Suprapubic skin (tissue), 4 donors: Measurements from ENCODE around the gene CCDC85C. TPM values are rescaled to one million over a fixed set of nuclear protein-coding genes. Genes with fewer than 3 reads are reported as not detected.

ENCODE experiments used
- DNase-seq, 2 donors: peaks; one replicate each; pipeline ENCODE4 v3.0.0-alpha.2; 2019; ENCODE audit warnings: low spot score in 2 of 2
- H3K27ac ChIP-seq: fragments of 200-600 bp; sonication (generic); one replicate; pipeline ENCODE4 v1.5.1; 2019
- H3K27me3 ChIP-seq: fragments of 200-600 bp; sonication (generic); one replicate; pipeline ENCODE4 v1.5.1; 2019
- H3K36me3 ChIP-seq: fragments of 200-600 bp; sonication (generic); one replicate; pipeline ENCODE4 v1.5.1; 2019
- H3K4me1 ChIP-seq: fragments of 200-600 bp; sonication (generic); one replicate; pipeline ENCODE4 v1.5.1; 2019
- H3K4me3 ChIP-seq: fragments of 200-600 bp; sonication (generic); one replicate; pipeline ENCODE4 v1.5.1; 2019; ENCODE audit warnings: mild to moderate bottlenecking
- H3K9me3 ChIP-seq: fragments of 200-600 bp; sonication (generic); one replicate; pipeline ENCODE4 v1.5.1; 2019
- EP300 ChIP-seq: sonication (generic); formaldehyde crosslinking; IDR thresholded peaks from one replicate; pipeline ENCODE4 v1.6.1; 2017; ENCODE audit warnings: antibody characterized with exemption
- POLR2A ChIP-seq, 2 donors: fragments of 450-650 bp; IDR thresholded peaks; one replicate each; pipeline ENCODE4 v1.6.1; 2017; ENCODE audit warnings: antibody characterized with exemption in 2 of 2, mild to moderate bottlenecking in 2 of 2, moderate library complexity in 2 of 2
- POLR2AphosphoS5 ChIP-seq, 3 donors: sonication (generic); formaldehyde crosslinking; IDR thresholded peaks; one replicate each; pipeline ENCODE4 v1.6.1; 2017; ENCODE audit warnings: antibody characterized with exemption in 3 of 3
- WGBS: methylation state at CpG from one replicate; pipeline ENCODE4 v1.1.5; 2018; 5-methylcytosine and 5-hydroxymethylcytosine counted together
- total RNA-seq, 4 donors: library from RNA; depleted of rRNA; stranded (reverse); fragments of >200 nt; gene quantifications; one replicate each; pipeline ENCODE4 v1.1.0, GENCODE V29; 2016
- TF ChIP-seq, protein P1 (sequence below), 2 donors: fragments of 200-600 bp in 1 of 2; fragments of 450-650 bp in 1 of 2; sonication (generic) in 1 of 2; IDR thresholded peaks; one replicate each; pipeline ENCODE4 v1.5.1; 2016 to 2019; ENCODE audit warnings: antibody characterized with exemption in 2 of 2, mild to moderate bottlenecking in 1 of 2, moderate library complexity in 1 of 2

The CCDC85C gene
- total RNA-seq, 4 donors from 2014 or later: 18.8 to 53.2 (median 48.0) TPM

DNA sequence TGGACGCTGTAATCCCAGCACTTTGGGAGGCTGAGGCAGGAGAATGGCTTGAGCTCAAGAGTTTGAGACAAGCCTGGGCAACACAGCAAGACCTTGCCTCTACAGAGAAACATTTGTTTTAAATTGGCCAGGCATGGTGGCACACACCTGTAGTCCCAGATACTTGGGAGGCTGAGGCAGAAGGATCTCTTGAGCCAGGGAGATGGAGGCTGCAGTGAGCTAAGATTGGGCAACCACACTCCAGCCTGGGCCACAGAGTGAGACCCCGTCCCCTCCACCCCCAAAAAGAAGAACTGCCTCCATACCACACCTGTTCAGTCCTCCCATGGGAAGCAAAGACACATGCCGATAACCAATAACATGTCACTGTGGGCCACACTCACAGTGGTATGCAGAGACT, 19.2 kb downstream of the CCDC85C start:
- no peaks in the 10 kb centered on the region for H3K9me3 ChIP-seq
- 95% methylated on average over 3 of the region's 3 CpGs for WGBS
- H3K4me1 ChIP-seq: peaks cover 8% of the 10 kb centered on the region
- no peaks in the 10 kb centered on the region for H3K36me3 ChIP-seq
- H3K4me3 ChIP-seq: no peak overlapping the region
- DNase-seq: no peak
- H3K27ac ChIP-seq: no peak overlapping the region
- no peaks in the 10 kb centered on the region for H3K27me3 ChIP-seq
- TF ChIP-seq EP300 (no peak), POLR2AphosphoS5 (IDR thresholded peaks at IDR 0.05) (no peak)

DNA sequence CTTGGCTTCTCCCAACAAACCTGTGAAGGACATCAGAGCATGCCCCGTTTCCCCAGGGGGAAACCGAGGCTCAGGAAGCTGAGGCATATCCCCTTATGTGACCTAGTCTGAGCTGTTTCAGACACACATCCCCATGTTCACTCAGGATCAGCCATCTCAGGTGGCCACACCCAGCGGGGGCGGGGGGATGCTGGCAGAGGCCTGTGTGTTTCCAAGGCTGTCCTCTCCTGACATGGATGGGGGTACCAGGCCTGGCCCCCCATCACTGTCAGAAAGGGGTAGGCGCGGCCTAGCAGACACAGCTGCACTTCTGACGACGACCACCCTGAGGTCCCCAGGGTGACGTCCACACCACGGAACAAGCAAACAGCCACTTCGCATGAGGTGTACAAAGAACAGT, 22.1 kb downstream of the CCDC85C start:
- 86% methylated on average over 9 of the region's 11 CpGs for WGBS
- Histone ChIP-seq H3K27ac (no peak overlapping the region), H3K4me3 (no peak overlapping the region), H3K9me3 (no peaks in the 10 kb centered on the region), H3K27me3 (no peaks in the 10 kb centered on the region), H3K36me3 (no peaks in the 10 kb centered on the region), H3K4me1 (peaks cover 35% of the 10 kb centered on the region)
- no peak for DNase-seq
- TF ChIP-seq POLR2AphosphoS5 (IDR thresholded peaks at IDR 0.05) (no peak), EP300 (no peak), POLR2A (IDR thresholded peaks at IDR 0.05) (no peak)
- TF ChIP-seq, protein P1, sequence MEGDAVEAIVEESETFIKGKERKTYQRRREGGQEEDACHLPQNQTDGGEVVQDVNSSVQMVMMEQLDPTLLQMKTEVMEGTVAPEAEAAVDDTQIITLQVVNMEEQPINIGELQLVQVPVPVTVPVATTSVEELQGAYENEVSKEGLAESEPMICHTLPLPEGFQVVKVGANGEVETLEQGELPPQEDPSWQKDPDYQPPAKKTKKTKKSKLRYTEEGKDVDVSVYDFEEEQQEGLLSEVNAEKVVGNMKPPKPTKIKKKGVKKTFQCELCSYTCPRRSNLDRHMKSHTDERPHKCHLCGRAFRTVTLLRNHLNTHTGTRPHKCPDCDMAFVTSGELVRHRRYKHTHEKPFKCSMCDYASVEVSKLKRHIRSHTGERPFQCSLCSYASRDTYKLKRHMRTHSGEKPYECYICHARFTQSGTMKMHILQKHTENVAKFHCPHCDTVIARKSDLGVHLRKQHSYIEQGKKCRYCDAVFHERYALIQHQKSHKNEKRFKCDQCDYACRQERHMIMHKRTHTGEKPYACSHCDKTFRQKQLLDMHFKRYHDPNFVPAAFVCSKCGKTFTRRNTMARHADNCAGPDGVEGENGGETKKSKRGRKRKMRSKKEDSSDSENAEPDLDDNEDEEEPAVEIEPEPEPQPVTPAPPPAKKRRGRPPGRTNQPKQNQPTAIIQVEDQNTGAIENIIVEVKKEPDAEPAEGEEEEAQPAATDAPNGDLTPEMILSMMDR (IDR thresholded peaks at IDR 0.05): no peak

DNA sequence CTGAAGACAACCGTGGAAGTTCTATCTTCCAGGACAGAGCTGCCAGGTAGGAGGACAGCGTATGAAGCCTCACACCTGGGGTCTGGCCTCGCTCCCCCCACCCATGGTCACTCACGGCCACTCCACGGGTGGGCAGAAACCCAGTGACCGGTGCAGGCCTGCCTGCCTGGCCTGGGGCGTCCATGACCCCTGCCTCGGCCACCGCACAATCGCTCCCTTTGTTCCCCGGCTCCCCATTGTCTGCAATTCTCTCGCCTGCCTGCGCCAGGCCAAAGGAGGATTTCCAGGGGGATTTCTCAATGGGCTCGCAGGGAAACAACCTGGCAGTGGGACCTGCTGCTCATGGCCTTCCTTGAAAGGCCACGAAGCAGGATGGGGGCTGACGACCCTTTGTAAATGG, 22.6 kb downstream of the CCDC85C start:
- H3K9me3 ChIP-seq: no peaks in the 10 kb centered on the region
- peaks cover 41% of the 10 kb centered on the region for H3K4me1 ChIP-seq
- no peak for TF ChIP-seq EP300
- no peak for TF ChIP-seq POLR2AphosphoS5 (IDR thresholded peaks at IDR 0.05)
- TF ChIP-seq, protein P1 (IDR thresholded peaks at IDR 0.05): no peak
- no peak for TF ChIP-seq POLR2A (IDR thresholded peaks at IDR 0.05)
- WGBS: 89% methylated on average over 11 of the region's 16 CpGs
- DNase-seq: no peak
- peak overlapping the region; percentile 5 for H3K27ac ChIP-seq
- H3K36me3 ChIP-seq: no peaks in the 10 kb centered on the region
- H3K27me3 ChIP-seq: no peaks in the 10 kb centered on the region
- no peak overlapping the region for H3K4me3 ChIP-seq

DNA sequence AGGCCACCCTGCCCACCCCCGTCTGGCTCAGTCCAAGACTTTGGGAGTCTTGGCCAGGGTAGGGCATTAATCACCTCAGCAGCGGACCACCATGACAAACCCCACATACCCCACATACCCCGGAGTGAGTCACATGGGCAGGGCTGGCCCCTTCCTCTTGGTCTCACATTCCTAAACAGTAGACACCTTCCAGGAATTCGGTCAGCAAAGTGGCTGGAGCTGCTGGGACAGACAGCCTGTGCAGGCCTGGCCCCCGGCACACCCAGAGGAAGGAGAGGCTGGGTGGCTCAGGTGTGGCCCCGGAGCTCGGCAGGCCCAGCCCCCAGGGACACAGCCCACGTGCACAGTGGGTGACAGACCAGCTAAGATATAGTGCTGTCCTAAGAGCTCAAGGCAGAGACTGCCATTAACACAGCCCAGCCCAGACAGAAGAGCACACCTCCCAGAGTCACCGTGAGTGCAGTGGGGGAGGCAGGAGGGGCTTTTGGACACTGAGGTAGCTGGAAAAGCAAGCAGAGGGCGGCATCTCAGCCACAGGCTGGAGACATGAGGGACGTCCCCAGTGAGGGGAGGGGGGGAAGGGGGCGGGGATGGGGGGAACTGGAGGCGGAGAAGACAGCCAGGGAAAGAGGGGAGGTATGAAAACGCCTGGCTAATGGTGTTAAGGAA, 24.0 kb downstream of the CCDC85C start:
- Histone ChIP-seq H3K4me3 (peak overlapping the region; percentile 27), H3K4me1 (peaks cover 54% of the 10 kb centered on the region), H3K27me3 (no peaks in the 10 kb centered on the region), H3K36me3 (no peaks in the 10 kb centered on the region), H3K9me3 (no peaks in the 10 kb centered on the region), H3K27ac (peak overlapping the region; percentile 90)
- WGBS: 39% methylated on average over 6 of the region's 14 CpGs
- no peak for DNase-seq
- no peak for TF ChIP-seq POLR2A (IDR thresholded peaks at IDR 0.05)
- TF ChIP-seq POLR2AphosphoS5 (IDR thresholded peaks at IDR 0.05): no peak
- TF ChIP-seq EP300: no peak
- TF ChIP-seq, protein P1 (IDR thresholded peaks at IDR 0.05): no peak

DNA sequence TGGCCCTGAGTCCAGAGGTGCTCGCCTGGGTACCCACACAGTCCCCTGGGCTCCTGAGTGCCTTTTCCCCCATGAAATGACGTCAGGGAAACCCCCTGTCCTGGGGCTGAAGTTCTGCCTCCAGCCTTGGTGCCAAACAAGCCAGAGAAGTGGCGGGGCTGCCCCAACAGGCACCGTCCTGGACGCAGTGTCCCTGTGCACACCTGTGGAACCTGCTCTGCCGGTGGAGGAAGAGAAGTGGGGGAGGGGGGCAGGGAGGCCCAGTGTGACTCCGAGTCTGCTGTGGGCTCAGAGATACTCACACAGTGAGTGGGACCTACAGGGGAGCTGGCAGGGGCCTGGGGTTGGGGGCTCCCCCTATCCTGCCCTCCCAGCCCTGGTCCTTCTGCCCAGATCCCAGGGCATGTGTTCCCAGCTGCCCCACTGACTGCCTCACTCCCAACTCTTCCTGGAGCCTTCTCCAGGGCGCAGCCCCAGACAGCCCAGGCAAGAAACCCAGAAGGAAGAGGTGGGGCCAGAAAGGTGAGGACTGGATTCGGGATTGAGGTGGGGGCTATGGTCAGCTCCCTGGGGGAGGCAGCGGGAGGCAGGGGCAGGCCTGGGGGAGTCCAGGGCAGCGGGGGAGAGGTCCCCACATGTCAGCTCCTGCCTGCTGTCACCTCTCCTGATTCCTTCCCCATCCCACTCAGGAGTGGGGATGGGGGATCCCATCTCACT, 24.7 kb downstream of the CCDC85C start:
- no peaks in the 10 kb centered on the region for H3K27me3 ChIP-seq
- peak overlapping the region; percentile 27 for H3K4me3 ChIP-seq
- DNase-seq: no peak
- WGBS: 77% methylated on average over 3 of the region's 11 CpGs
- peak overlapping the region; percentile 90 for H3K27ac ChIP-seq
- H3K36me3 ChIP-seq: no peaks in the 10 kb centered on the region
- TF ChIP-seq EP300 (no peak), POLR2AphosphoS5 (IDR thresholded peaks at IDR 0.05) (peak in 2 of 3 donors; percentile 30 to 65)
- no peaks in the 10 kb centered on the region for H3K9me3 ChIP-seq
- H3K4me1 ChIP-seq: peaks cover 61% of the 10 kb centered on the region

DNA sequence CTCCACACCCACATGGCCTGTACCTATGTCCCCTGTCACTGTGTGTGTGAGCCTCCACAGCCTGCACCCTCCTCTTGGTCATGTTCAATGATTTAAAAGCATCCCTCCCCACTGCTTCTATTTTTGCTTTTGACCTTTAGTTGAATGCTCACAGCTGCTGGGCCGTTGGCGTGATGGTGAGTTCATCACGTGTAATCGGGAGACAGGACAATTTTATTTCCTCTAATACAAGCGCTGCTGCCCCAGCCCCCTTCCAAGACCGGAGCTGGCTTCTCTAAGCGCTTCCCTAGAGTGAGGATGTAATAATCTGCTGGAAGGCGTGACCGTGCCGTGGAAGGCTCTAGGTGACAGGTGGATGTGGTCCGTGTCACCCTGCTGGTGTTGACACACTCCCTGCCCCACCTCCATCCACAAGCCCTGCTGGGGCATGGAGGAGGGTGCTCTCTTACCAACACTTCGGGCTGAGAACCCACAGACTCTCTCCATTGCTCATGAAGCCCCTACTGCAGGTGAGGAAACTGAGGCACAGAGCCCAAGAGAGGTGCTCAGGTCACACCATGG, 25.4 kb downstream of the CCDC85C start:
- no peaks in the 10 kb centered on the region for H3K9me3 ChIP-seq
- peaks cover 67% of the 10 kb centered on the region for H3K4me1 ChIP-seq
- 45% methylated on average over 7 of the region's 12 CpGs for WGBS
- peak overlapping the region; percentile 90 for H3K27ac ChIP-seq
- H3K36me3 ChIP-seq: no peaks in the 10 kb centered on the region
- DNase-seq: no peak
- no peaks in the 10 kb centered on the region for H3K27me3 ChIP-seq
- TF ChIP-seq, protein P1 (IDR thresholded peaks at IDR 0.05): no peak
- TF ChIP-seq POLR2AphosphoS5 (IDR thresholded peaks at IDR 0.05): no peak
- no peak for TF ChIP-seq POLR2A (IDR thresholded peaks at IDR 0.05)
- TF ChIP-seq EP300: no peak
- peak overlapping the region; percentile 27 for H3K4me3 ChIP-seq
